ENCODE data around the gene KIAA1217.
A peak's percentile ranks its signal among the peaks of the same experiment; 100 is the strongest.

The KIAA1217 gene

DNA sequence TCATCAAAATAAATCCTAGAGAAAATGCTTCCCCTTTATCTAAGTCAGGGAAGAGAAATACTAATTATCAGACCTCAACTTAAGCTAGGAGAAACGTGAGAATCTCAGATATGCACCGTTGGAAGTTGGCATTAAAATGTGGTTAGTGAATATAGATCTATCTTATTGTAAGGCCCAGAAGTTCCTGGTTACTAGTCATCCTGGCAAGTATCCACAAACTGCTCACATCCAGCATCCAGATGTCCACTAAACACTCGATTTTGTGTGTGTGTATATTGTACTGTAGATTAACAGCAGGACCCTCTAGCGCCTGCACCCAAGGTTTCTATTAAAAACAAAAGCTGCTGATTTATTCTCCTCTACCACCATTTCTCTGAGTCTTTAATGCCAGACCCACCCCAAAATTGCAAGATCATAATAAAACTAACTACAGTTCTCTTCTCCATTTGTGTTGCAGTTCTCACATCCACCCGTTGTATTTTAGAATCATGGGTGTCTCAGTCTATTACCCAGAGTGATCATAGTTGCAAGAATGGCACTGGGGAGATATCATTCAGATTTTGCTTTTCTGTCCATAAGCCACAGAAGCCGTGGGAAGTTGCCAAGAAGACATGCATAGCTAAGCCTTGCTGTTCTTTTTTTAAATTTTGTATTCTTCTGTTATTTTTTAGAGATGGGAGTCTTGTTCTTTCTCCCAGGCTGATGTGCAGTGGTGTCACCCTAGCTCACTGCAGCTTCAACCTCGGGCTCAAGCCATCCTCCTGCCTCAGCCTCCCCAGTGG, 165.4 kb downstream of the KIAA1217 start:
- H3K36me3 ChIP-seq (ENCODE audit: control insufficient read depth in 5 of 5, insufficient read depth in 5 of 5, low read length in 5 of 5) = no peaks in the 10 kb centered on the region
- H3K9ac ChIP-seq (ENCODE audit: low read length in 5 of 5) = no peak overlapping the region
- H3K27me3 ChIP-seq (ENCODE audit: control insufficient read depth in 5 of 5, insufficient read depth in 4 of 5, low read length in 5 of 5) = no peaks in the 10 kb centered on the region
- H3K4me1 ChIP-seq (ENCODE audit: control insufficient read depth in 5 of 5, insufficient read depth in 5 of 5, low read length in 5 of 5) = peaks cover 0 to 24% (median 0%) of the 10 kb centered on the region in 5 donors
- H3K4me3 ChIP-seq (ENCODE audit: low read depth in 1 of 5, low read length in 5 of 5) = no peak overlapping the region
- H3K9me3 ChIP-seq (ENCODE audit: control insufficient read depth in 5 of 5, low read length in 5 of 5) = no peaks in the 10 kb centered on the region
- H3K27ac ChIP-seq (ENCODE audit: low read depth, low read length) = no peak overlapping the region

GRCh38 chr10:24375510-24375909, 166.6 kb downstream of the KIAA1217 start:
- no peak overlapping the region for H3K9ac ChIP-seq (ENCODE audit: low read length in 5 of 5)
- H3K4me3 ChIP-seq (ENCODE audit: low read depth in 1 of 5, low read length in 5 of 5) = no peak overlapping the region
- H3K27ac ChIP-seq (ENCODE audit: low read depth, low read length) = no peak overlapping the region
- peaks cover 0 to 27% (median 0%) of the 10 kb centered on the region in 5 donors for H3K4me1 ChIP-seq (ENCODE audit: control insufficient read depth in 5 of 5, insufficient read depth in 5 of 5, low read length in 5 of 5)
- H3K27me3 ChIP-seq (ENCODE audit: control insufficient read depth in 5 of 5, insufficient read depth in 4 of 5, low read length in 5 of 5) = no peaks in the 10 kb centered on the region
- H3K36me3 ChIP-seq (ENCODE audit: control insufficient read depth in 5 of 5, insufficient read depth in 5 of 5, low read length in 5 of 5) = no peaks in the 10 kb centered on the region
- no peaks in the 10 kb centered on the region for H3K9me3 ChIP-seq (ENCODE audit: control insufficient read depth in 5 of 5, low read length in 5 of 5)

GRCh38 chr10:24376731-24377130, 167.8 kb downstream of the KIAA1217 start:
- H3K36me3 ChIP-seq (ENCODE audit: control insufficient read depth in 5 of 5, insufficient read depth in 5 of 5, low read length in 5 of 5) = peaks cover 0 to 6% (median 3%) of the 10 kb centered on the region in 5 donors
- no peak overlapping the region for H3K9ac ChIP-seq (ENCODE audit: low read length in 5 of 5)
- H3K4me3 ChIP-seq (ENCODE audit: low read depth in 1 of 5, low read length in 5 of 5) = no peak overlapping the region
- H3K4me1 ChIP-seq (ENCODE audit: control insufficient read depth in 5 of 5, insufficient read depth in 5 of 5, low read length in 5 of 5) = peaks cover 0 to 24% (median 0%) of the 10 kb centered on the region in 5 donors
- no peaks in the 10 kb centered on the region for H3K27me3 ChIP-seq (ENCODE audit: control insufficient read depth in 5 of 5, insufficient read depth in 4 of 5, low read length in 5 of 5)
- H3K27ac ChIP-seq (ENCODE audit: low read depth, low read length) = no peak overlapping the region
- H3K9me3 ChIP-seq (ENCODE audit: control insufficient read depth in 5 of 5, low read length in 5 of 5) = no peaks in the 10 kb centered on the region

GRCh38 chr10:24378126-24378920, 169.4 kb downstream of the KIAA1217 start:
- Histone ChIP-seq H3K36me3 (ENCODE audit: control insufficient read depth in 5 of 5, insufficient read depth in 5 of 5, low read length in 5 of 5) (peaks cover 0 to 6% (median 3%) of the 10 kb centered on the region in 5 donors), H3K9ac (ENCODE audit: low read length in 5 of 5) (no peak overlapping the region), H3K4me3 (ENCODE audit: low read depth in 1 of 5, low read length in 5 of 5) (no peak overlapping the region), H3K27me3 (ENCODE audit: control insufficient read depth in 5 of 5, insufficient read depth in 4 of 5, low read length in 5 of 5) (no peaks in the 10 kb centered on the region), H3K27ac (ENCODE audit: low read depth, low read length) (no peak overlapping the region), H3K9me3 (ENCODE audit: control insufficient read depth in 5 of 5, low read length in 5 of 5) (no peaks in the 10 kb centered on the region), H3K4me1 (ENCODE audit: control insufficient read depth in 5 of 5, insufficient read depth in 5 of 5, low read length in 5 of 5) (peaks cover 3 to 34% (median 4%) of the 10 kb centered on the region in 5 donors)

DNA sequence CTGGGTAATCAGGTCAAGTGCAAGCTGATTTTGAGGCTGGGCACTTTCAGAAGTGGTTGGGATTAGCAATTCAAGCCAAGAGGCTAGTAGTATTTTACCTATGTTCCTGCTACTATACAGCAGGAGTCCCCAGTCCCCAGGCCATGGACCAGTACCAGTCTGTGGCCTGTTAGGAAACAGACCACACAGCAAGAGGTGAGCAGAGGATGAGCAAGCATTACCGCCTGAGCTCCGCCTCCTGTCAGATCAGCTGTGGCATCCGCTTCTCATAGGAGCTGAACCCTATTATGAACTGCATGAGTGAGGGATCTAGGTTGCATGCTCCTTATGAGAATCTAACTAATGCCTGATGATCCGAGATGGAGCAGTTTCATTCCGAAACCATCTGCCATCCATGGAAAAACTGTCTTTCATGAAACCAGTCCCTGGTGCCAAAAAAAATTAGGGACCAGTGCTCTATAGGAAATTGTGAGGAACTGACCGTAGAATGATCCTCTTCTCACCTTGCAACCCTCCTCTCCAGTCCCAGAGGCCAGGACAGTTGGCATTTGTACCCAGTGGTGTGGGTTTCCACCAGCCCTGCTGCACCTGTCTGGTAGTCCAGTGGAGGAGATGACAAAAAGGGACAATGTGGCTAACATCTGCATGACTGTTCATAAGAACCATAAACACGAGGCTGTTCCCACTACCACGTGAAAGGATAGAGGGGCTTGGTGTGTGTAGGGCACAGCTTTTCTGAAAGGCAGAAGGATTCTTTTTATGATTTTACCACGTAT, 172.5 kb downstream of the KIAA1217 start:
- H3K4me3 ChIP-seq (ENCODE audit: low read depth in 1 of 5, low read length in 5 of 5) = no peak overlapping the region
- peaks cover 9 to 48% (median 15%) of the 10 kb centered on the region in 5 donors for H3K4me1 ChIP-seq (ENCODE audit: control insufficient read depth in 5 of 5, insufficient read depth in 5 of 5, low read length in 5 of 5)
- no peaks in the 10 kb centered on the region for H3K27me3 ChIP-seq (ENCODE audit: control insufficient read depth in 5 of 5, insufficient read depth in 4 of 5, low read length in 5 of 5)
- H3K9ac ChIP-seq (ENCODE audit: low read length in 5 of 5) = no peak overlapping the region
- peak overlapping the region; percentile 14 for H3K27ac ChIP-seq (ENCODE audit: low read depth, low read length)
- H3K9me3 ChIP-seq (ENCODE audit: control insufficient read depth in 5 of 5, low read length in 5 of 5) = no peaks in the 10 kb centered on the region
- H3K36me3 ChIP-seq (ENCODE audit: control insufficient read depth in 5 of 5, insufficient read depth in 5 of 5, low read length in 5 of 5) = peaks cover 0 to 13% (median 5%) of the 10 kb centered on the region in 5 donors

DNA sequence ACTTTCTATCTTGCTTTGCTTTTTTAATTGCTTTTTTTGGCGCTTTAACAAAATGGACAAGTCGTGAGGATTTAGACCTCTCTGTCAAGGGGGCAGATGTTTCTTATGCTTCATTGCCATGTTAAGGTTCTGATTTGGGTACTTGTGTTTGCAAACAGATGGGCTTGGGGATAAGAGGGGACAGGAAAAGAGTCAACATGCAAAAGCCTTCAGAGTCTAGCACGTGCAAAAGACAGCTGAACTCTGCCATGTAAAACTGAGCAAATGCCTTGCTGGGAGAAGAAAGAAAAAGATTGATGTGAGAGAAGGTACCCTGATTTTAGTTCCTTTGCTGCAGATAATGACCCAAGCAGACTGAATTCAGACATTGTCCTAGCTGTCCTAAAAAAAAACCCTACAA, 173.1 kb downstream of the KIAA1217 start:
- Histone ChIP-seq H3K27ac (ENCODE audit: low read depth, low read length) (peak overlapping the region; percentile 14), H3K4me1 (ENCODE audit: control insufficient read depth in 5 of 5, insufficient read depth in 5 of 5, low read length in 5 of 5) (peaks cover 9 to 48% (median 15%) of the 10 kb centered on the region in 5 donors), H3K9me3 (ENCODE audit: control insufficient read depth in 5 of 5, low read length in 5 of 5) (no peaks in the 10 kb centered on the region), H3K36me3 (ENCODE audit: control insufficient read depth in 5 of 5, insufficient read depth in 5 of 5, low read length in 5 of 5) (peaks cover 0 to 13% (median 5%) of the 10 kb centered on the region in 5 donors), H3K27me3 (ENCODE audit: control insufficient read depth in 5 of 5, insufficient read depth in 4 of 5, low read length in 5 of 5) (no peaks in the 10 kb centered on the region), H3K4me3 (ENCODE audit: low read depth in 1 of 5, low read length in 5 of 5) (no peak overlapping the region), H3K9ac (ENCODE audit: low read length in 5 of 5) (no peak overlapping the region)

- H3K4me1 ChIP-seq (ENCODE audit: control insufficient read depth in 5 of 5, insufficient read depth in 5 of 5, low read length in 5 of 5) = peaks cover 9 to 48% (median 15%) of the 10 kb centered on the region in 5 donors
- peaks cover 0 to 13% (median 5%) of the 10 kb centered on the region in 5 donors for H3K36me3 ChIP-seq (ENCODE audit: control insufficient read depth in 5 of 5, insufficient read depth in 5 of 5, low read length in 5 of 5)
- H3K4me3 ChIP-seq (ENCODE audit: low read depth in 1 of 5, low read length in 5 of 5) = no peak overlapping the region
- no peaks in the 10 kb centered on the region for H3K9me3 ChIP-seq (ENCODE audit: control insufficient read depth in 5 of 5, low read length in 5 of 5)
- H3K9ac ChIP-seq (ENCODE audit: low read length in 5 of 5) = no peak overlapping the region
- peak overlapping the region; percentile 79 for H3K27ac ChIP-seq (ENCODE audit: low read depth, low read length)
- no peaks in the 10 kb centered on the region for H3K27me3 ChIP-seq (ENCODE audit: control insufficient read depth in 5 of 5, insufficient read depth in 4 of 5, low read length in 5 of 5)
These were observed 173.6 kb downstream of the KIAA1217 start for GRCh38 chr10:24382596-24382978.

DNA sequence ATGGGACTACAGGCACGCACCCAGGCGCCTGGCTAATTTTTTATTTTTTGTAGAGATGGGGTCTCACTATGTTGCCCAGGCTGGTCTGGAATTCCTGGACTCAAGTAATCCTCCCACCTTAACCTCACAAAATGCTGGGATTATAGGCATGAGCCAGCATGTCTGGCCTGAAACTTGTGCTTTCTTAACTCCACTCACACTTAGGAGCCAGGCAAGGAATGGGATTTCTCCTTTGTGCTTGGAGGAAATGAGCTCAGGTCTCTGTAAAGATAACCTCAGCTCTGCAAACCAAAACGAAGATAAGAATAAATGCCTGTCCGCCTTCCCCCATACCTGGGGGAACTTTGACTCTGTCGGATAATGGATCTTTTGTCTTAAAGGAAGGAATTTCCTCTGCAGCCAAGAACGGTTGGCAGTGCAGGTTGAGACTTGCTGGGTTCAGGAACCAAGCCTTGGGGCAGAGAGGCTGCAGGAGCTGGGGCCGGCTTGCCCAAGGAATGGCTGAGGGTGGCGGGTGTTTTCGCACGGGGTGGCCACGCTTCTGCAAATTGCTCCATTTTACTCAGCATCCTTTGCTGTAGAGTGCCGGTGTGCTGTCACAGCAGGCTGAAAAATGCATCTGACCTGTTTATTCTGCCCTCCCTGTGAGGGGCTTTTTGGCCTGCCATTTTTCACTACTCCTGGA, 174.2 kb downstream of the KIAA1217 start:
- H3K27ac ChIP-seq (ENCODE audit: low read depth, low read length) = peak overlapping the region; percentile 79
- peaks cover 9 to 48% (median 15%) of the 10 kb centered on the region in 5 donors for H3K4me1 ChIP-seq (ENCODE audit: control insufficient read depth in 5 of 5, insufficient read depth in 5 of 5, low read length in 5 of 5)
- H3K9ac ChIP-seq (ENCODE audit: low read length in 5 of 5) = peak overlapping the region in 1 of 5 donors; percentile 26
- no peaks in the 10 kb centered on the region for H3K9me3 ChIP-seq (ENCODE audit: control insufficient read depth in 5 of 5, low read length in 5 of 5)
- peaks cover 0 to 13% (median 5%) of the 10 kb centered on the region in 5 donors for H3K36me3 ChIP-seq (ENCODE audit: control insufficient read depth in 5 of 5, insufficient read depth in 5 of 5, low read length in 5 of 5)
- H3K4me3 ChIP-seq (ENCODE audit: low read depth in 1 of 5, low read length in 5 of 5) = no peak overlapping the region
- H3K27me3 ChIP-seq (ENCODE audit: control insufficient read depth in 5 of 5, insufficient read depth in 4 of 5, low read length in 5 of 5) = no peaks in the 10 kb centered on the region

DNA sequence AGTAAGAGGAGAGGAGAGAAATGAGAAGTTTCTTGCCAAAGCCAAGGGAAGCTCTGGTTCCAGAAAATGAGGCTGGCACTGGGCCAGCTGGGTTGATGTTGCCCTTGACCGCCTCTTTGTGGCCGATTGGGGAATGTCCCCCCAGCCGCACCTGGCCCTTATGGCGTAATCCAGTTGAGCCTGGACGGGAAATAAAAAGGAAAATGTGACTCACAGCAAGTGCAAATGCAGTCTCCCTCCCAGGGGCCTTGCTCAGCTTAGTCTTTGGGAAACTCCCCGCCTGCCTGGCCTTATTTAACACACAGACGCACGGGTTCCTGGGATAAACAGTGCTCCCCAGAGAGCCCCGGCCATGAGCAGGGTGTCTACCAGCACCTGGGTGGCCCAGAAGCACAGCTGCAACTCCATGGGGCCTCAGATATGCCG, 174.8 kb downstream of the KIAA1217 start:
- peaks cover 9 to 42% (median 15%) of the 10 kb centered on the region in 5 donors for H3K4me1 ChIP-seq (ENCODE audit: control insufficient read depth in 5 of 5, insufficient read depth in 5 of 5, low read length in 5 of 5)
- peak overlapping the region in 1 of 5 donors; percentile 11 for H3K4me3 ChIP-seq (ENCODE audit: low read depth in 1 of 5, low read length in 5 of 5)
- H3K27ac ChIP-seq (ENCODE audit: low read depth, low read length) = peak overlapping the region; percentile 79
- H3K9me3 ChIP-seq (ENCODE audit: control insufficient read depth in 5 of 5, low read length in 5 of 5) = no peaks in the 10 kb centered on the region
- peaks cover 0 to 13% (median 5%) of the 10 kb centered on the region in 5 donors for H3K36me3 ChIP-seq (ENCODE audit: control insufficient read depth in 5 of 5, insufficient read depth in 5 of 5, low read length in 5 of 5)
- H3K9ac ChIP-seq (ENCODE audit: low read length in 5 of 5) = peak overlapping the region in 2 of 5 donors; percentile 26 to 87
- no peaks in the 10 kb centered on the region for H3K27me3 ChIP-seq (ENCODE audit: control insufficient read depth in 5 of 5, insufficient read depth in 4 of 5, low read length in 5 of 5)
